Suppressor macrophage treated with lipopolysaccharide for 4 hours (primary cell): Measurements from ENCODE around the gene KIAA0586.

Experiments
- DNase-seq: peaks from one replicate; pipeline ENCODE4 v3.0.0-alpha.2; 2020

The KIAA0586 gene

GRCh38 chr14:58599707-58600106 lies 172.2 kb downstream of the KIAA0586 start:
- DNase-seq: no peak
